GM21360 (cell line): Measurements from ENCODE around the gene TMEM181.
"Not testable (repeated sequence)": the region's sequence is repeated elsewhere in the genome, so short reads cannot be mapped to it uniquely, and the experiment has no call there.

Experiments
- ATAC-seq: cut with Tn5 transposase; IDR thresholded peaks from one replicate; pipeline ENCODE4 v1.9.1; 2021; ENCODE audit warnings: mild to moderate bottlenecking, moderate library complexity; ENCODE audit not compliant: unreplicated experiment

TMEM181 gene

DNA sequence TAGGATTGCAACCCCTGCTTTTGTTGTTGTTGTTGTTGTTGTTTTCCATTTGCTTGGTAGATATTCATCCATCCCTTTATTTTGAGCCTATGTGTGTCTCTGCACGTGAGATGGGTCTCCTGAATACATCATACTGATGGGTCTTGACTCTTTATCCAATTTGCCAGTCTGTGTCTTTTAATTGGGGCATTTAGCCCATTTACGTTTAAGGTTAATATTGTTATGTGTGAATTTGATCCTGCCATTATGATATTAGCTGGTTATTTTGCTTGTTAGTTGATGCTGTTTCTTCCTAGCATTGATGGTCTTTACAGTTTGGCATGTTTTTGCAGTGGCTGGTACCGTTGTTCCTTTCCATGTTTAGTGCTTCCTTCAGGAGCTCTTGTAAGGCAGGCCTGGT is 58.4 kb downstream of the TMEM181 start:
- ATAC-seq = not testable (repeated sequence)

DNA sequence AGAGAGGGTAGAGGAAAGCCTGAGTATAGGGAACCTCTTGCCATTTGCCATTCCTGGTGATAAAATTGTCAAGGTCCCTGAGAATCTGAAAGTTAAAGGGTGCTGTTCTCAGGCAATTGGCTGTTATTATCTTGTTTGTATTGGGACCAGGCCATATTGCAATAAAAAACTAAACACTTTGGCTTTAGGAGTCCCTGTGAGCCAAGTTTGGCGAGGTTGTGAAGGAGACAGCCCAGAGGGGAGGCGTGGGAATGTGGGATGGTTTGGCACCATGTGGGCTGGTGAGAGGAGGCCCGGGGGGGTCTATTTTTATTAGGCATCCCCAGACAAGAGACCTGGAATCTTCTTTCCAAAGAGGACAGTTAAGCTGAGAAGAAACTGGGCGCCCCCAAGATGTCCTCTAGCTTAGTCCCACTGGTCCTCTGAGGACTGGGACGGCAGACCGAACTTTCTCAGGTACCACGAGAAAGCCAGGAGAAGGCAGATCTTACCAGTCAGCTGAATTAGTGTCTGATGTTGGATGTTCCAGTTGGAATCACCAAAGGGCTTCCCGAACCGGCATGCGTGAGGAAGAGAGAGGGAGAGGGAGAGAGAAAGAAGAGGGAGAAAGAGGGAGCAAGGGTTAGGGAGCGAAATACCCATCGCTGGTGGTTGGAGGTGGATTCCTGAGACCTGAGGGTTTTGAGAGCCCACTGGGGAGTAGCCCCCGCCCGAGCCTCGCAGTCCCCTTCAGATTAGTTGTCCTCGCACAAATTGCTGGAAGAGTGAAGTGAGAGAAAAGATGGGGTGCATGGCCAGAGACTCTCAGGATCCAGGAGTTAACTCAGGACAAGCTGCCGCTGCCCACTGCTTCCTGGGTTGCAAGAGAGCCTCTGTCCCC is 60.3 kb downstream of the TMEM181 start:
- no peak for ATAC-seq

DNA sequence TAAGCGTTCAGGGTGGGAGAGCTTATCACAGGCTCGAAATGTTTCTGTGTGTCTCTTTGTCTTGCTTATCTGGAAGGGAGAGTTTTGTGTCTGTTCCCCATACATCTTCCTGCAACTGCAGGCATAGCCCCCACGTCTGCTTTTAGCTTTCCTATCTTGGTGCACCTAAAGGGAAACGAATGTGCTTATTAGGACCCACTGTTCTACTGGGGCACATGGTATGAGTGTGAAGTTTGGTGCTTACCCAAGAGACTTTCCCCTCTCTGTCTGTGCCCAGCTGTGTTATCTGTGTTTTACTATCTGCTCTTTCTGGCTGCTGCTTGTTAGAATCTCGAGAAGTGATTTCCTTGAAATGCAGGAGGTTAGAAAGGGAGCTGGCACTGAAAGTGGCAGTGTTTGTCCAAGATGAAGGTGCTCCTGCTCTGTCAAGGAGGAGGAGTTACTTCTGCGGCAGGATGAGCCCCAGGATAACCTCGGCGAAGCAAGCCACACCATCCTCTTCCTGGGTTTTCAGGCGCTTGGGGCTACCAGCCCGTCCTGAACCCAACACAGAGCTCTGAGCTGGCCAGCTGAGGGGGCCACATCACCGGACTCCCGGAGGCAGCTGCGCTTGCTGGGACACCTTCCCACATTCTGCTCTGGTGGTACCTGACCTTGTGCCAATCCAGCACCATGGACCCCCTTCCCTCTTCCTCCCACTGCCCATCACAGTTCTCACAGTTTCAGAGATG is 61.2 kb downstream of the TMEM181 start:
- ATAC-seq = no peak

DNA sequence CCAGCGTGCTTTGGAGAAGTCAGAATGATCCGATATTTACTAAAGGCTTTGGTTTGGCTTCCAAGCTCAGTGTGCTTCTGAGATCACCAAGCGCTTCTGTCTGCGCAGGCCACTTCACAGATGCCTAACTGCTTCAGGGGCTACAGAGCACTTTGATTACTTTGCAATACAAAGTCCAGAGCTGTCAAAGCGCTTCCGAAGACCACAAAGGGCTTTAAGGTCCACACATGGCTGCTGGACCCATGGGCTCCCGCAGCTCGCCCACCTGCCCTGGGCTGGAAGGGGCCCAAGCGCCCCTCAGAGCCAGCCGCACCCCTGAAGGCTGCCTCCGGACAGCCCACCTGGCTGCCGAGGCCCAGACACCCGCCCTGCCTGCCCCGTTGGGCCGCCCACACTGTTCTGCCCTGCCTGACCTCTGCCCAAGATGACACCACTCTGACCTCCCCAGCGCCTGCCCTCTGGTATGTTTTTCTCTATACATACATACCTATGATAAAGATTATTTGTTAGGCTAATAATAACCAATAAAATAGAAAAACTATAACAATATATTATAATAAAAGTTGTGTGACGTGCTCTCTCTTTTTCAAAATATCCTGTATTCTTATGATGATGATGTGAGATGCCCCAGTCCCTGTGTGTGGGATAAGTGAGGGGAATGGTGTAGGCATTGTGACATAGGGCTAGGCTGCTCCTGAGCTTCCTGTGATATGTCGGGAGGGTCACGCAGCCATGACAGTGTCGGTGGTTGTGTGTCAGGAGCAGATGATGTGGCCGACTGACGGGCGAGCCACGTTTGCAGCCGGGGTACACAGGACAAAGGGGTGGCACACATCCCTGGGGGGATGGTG is 62.0 kb downstream of the TMEM181 start:
- no peak for ATAC-seq

DNA sequence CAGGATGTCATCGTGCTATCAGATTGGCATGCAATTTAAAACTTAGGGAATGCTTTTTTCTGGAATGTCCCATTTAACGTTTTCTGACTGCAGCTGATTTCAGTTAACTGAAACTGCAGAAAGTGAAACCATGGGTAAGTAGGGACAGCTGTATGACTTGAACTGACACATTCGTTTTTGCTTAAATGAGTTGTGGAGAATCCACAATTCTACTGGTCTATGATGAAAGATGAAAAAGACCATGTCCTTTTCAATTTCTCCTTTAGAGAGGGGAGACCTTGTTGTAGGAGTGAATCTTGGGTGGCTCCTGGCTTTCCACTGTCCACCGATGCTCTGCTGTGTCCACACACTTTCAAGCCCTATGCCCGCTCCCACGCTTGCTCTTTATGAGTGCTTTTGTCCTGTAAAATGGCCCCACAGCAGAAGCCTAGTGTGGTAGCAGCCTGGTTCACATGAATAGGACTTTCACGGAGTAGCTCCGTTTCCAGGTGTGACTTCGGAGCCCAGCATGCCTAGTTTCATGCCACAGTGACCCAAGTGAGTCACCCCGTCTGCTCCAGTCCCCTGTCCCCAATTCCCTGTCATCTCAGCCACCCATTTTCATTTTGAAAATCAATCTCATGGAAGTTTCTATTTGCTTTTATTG is 62.8 kb downstream of the TMEM181 start:
- ATAC-seq = no peak

DNA sequence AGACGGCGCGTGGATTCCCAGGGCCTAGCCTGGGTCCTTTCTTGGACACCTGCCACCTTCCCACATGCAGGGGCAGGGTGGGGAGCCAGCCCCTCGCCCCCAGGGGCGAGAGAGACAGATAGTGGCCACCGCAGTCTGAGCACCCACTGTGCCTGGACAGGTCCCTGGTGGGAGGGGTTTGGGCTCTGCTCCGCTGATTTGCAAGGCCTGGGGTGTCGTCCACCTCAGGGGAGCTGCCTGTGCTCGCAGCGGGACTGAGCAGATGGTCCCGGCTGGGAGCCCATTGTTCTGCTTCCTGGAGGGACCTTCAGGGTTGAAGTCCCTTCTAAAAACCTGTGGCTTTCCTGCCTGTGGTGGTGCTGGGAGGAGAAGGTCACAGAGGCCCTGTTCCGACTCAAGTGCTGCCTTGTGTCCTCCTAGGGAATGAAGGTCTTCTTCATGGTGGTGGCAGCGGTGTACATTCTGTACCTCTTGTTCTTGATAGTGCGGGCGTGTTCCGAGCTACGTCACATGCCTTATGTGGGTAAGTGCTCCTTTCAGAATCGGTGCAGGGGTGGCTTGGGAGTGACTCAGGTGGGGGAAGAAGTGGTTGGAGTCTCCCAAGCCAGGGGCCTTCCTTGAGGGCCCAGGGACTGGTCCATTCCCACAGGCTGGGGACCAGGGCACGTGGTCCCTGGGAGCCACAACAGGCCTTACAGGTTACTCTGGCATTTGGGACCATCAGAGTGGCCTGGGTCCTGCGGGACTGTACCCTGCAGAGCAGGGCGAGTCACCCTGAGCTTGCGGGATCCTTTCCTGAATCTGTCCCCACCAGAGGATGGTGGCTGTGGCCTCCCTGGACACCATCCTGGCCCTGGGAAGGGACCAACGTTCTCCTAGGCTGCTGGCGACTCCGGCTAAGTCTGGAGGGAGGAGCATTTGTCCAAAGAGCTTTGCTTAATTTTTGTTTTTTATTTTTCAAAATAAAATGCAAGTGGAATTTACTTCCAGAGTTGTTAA is 65.1 kb downstream of the TMEM181 start:
- ATAC-seq = no peak

DNA sequence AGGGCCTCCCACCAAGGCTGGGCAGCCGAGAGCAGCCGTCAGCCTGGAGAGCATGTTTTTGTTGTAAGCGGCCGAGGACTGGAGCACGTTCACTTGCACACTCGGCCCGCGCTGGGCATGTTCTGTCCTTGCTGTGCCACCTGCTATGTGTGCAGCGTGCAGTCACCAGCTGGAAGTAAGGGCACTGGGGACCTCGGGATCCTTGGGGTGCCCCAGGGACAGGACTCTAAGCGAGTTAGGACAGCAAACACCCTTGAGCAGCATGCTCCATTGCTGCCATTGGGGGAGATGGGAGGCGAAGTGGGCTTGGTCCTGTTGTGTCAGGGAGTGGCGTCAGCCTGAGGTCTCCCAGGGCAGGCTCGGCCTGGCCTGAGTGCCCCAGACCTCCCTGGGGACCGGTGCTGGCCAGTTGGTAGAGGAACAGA is 66.0 kb downstream of the TMEM181 start:
- no peak for ATAC-seq

DNA sequence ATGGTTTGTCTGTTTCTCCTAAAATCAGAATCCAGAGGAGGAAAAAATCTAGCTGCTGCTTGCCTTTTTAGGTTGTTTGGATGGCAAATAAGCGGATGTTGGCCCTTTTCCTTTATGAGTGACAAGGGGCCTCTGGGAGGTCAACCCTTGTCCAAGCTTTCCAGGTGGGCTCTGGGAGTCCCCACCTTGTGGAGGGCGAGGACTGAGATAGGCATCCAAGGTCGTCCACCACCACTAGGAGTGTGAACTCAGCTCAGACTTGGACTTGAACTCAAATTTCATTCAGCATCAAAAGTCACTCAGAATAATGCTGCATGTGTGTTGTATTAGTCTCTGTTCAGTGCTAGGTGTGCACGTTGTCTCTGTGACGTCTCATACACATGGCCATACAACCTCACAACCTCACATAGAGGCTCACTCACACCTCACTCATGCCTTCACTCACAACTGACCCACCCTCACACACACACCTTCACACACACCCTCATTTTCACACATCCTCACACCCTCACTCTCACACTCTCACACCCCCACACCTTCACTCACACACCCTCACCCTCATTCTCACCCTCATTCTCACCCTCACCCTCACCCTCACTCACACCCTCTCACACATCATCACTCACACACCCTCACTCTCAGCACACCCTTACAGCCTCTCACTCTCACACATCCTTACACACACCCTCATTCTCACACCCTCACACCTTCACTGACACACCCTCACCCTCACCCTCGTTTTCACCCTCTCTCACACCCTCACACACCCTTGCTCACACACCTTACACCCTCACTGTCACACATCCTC is 66.7 kb downstream of the TMEM181 start:
- no peak for ATAC-seq

DNA sequence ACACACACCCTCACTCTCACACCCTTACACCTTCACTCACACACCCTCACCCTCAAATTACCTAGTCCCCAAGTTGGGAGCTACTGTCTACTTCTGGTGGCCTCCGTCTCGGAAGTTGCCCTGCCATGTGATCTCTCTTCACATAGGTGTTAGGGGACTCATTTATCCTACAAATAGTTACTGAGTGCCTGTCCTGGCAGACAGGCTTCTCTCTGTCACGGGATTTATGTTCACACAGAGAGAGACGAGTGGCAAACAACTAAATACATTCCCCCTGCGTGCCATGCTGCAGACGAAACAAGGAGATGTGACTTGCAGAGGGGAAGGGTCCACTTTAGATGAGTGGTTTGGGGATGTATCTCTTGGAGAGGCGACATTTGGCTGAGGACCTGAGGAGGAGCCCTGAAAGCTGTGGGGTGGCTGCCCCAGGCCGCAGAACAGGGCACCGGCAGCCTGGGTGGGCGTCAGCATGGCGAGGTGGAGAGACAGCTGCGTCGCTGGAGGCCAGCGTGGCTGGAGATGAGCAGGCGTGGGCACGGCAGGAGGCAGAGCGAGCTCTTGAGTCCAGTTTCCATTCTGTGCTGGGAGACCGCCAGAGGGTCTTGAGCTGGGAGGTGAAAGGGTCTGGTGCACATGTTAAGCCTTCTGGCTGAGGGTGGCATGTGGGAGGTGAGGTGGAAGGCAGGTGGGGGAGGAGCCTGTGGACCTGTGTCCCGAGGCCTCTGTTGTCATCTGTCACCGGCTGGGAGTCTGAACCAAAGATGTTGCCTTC is 67.5 kb downstream of the TMEM181 start:
- no peak for ATAC-seq

DNA sequence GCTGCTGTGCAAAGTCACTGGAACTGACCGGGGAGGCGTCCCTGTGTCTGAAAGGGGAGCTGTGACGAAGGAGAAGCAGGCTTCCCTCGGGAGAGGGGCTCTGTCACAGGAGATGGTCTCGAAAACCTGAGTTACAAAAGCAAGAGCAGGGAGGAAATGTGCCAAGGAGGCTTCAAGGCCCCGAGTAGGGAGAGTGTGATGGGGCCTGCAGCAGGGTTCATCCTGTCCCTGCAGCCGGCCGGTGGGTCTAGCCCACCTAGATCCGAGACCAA is 68.0 kb downstream of the TMEM181 start:
- no peak for ATAC-seq

DNA sequence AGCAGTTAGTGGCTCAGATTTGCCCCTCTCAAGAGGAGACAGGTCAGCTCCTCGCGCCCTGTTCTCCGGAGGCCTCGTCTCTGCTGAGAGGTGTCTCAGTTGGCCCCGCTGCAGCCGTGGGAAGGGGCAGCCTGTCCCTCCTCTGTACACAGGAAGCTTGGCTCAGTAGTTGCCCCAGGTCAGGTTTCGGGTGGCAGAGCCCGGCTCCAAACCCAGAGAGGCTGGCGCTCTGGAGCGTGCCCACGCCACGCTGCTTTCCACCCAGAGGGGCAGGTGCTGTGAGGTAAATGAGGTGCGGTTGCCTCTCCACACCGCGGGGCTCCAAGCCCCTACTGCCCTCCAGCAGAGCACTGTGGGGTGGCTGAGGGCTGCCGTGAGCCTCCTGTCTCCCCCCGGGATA is 68.7 kb downstream of the TMEM181 start:
- no peak for ATAC-seq

DNA sequence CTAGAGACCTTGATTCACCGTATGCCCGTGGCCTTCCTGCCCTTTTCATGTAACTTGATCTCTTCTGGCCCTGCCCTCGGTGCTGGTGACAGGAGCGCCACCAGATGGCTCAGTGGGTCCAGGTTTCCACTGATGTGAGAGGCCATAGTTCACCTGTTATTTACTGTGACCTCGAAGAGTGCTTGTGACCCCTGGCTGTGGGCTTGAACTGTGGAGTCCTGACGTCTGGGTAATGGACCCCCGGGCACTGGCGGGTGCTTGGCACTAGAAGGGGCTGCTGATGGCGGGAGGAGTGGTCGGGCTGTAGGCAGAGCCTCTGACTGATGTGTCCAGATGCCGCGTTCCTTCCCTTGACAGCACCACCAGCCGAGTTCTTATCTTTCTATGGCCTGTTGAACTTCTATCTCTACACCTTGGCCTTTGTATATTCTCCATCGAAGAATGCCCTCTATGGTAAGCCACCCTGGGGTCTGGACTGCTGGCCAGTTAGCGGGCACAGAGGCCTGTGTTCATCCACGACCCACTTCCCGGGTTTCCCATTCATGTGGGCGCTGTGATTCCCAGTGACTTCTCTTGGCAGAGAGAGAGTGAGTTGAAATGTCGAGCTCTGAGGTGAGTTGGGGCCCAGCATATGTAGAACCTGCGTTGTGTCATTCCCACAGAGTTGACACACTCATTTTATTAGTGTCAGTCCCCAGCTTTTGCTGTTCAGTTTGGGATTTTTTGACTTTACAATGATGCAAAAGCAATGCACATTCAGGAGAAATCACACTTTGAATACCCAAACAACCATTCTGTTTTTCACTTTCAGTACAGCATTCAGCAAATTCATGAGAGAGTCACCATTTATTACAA is 69.7 kb downstream of the TMEM181 start:
- ATAC-seq = no peak

DNA sequence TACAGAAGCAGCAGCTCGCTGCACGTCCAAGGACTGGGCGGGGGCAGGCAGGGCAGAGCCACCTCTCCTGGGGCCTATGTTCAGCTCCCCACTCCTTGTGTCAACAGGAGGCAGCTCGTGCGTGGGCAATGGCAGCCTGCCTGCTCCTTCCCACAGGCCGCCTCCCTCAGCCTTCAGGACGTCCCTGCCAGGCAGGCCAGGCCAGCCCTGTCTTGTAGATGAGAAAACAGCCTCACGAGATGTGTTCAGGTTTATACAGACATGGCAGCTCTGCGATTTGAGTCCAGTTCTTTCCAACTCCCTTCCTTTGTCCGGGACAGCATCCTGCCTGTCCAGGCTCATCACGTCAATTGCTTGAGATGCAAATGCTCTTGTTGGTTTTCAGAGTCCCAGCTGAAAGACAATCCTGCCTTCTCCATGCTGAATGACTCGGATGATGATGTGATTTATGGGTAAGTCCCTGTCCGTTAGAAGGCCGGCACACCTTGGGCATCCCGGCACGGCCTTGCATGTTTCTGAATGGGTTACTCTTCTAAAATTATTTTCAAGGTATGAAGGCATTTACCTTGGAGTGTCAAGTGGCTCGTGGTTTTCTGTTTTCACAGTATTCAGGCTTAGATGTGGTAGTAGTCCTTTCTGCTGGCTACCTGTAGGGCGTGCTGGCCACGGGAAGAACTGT is 71.2 kb downstream of the TMEM181 start:
- ATAC-seq = no peak

DNA sequence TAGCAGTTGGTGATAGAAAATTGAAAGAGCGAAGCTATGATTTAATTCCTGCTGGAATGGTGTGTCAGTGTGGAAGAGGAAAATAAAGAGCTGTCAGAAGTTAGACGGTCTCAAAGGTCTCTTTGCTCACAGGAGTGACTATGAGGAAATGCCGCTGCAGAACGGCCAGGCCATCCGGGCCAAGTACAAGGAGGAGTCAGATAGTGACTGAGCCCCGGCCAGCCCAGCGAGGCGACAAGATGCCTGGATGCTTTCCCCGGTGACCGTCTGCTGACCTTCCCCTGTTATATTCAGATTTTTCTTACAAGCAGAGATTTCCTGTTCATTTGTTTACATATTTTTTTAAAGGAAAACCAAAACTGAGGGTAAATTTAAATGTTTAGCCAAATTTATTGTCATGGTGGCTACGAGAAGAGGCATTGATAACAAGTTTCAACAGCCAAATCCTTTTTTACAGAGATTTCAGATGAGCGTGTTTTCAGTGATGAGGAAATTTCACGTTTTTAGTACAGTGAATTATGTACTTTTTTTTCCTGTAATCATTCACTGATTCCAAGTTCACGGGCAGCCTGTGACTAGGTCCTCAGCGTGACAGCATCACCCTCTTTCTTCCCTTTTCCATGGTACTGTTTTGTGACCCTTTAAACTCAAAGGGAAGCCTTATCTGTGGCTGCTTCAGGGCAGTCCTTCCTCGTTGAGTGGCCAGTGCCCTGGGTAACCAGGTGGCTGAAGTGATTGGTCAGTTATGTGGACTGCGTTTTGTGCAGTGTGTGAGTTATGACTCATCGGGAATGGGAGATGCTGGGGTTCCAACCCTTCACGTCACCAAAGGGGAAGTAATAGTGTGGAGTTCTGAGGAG is 72.0 kb downstream of the TMEM181 start:
- no peak for ATAC-seq

DNA sequence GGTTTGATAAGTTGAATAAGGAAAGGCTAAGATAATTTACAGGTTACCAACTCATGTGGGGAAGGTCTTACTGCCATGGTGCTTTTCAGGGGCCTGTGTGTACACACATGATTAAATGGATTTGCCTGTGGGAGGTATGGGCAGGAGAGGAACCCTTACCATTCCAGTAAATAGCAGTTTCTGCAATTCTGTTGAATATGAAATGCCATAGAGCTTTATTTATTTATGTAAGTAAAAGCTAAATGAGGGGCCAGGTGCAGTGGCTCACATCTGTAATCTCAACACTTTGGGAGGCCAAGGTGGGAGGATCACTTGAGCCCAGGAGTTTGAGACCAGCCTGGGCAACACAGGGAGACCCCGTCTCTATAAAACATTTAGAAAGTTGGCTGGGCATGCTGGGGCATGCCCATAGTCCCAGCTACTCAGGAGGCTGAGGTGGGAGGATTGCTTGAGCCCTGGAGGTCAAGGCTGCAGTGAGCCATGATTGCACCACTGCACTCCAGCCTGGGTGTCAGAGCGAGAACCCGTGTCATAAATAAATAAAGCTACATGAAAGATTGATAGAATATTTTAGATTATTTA is 72.7 kb downstream of the TMEM181 start:
- not testable (repeated sequence) for ATAC-seq
